Stimulated activated CD8-positive, alpha-beta memory T cell treated with anti-CD3 and anti-CD28 coated beads, Interleukin-12 subunit alpha, Interleukin-12 subunit beta, amount 100 ng/mL, for 4 hours (primary cell): ENCODE measurements around the gene NABP2.

Source experiments
- DNase-seq: peaks from one replicate; pipeline ENCODE4 v3.0.0-alpha.2; 2020; ENCODE audit warnings: low read depth

The NABP2 gene

DNA sequence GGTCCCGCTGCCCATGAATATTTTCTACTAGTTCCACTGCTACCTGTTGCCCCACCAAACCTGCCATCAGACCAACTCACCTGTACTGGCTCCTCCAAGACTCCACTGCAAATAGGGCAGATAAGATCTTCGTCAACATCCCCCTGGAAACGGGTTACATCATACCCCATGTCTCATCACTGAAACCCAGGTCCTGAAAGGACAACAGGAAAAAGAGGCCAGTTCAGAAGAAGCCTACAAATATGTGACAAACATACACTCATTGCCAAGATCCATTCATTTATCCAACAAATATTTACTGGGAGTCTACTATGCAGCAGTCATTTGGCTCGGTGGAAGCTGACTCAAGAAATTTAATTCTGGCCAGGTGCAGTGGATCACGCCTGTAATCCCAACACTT, 10.3 kb upstream of the NABP2 start:
- DNase-seq, result no peak

DNA sequence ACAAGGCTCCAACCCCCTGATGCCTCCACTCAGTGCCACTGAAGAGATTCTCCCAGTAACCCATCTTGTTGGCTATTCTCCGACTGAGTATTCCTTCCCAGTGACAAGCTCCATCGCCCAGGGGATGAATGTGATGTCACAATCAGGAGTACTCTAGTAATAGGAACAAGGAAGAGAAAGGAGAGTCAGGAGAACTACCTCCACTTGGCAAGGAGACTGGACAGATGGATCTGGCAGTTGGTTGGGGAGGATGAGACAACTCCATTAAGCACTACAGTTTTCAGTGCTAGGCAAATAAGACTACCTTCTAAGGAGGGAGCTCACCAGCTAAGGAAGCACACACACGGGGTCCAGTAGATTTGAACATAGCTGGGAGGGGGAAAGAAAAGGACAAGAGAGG, 7.7 kb upstream of the NABP2 start:
- DNase-seq, result no peak

DNA sequence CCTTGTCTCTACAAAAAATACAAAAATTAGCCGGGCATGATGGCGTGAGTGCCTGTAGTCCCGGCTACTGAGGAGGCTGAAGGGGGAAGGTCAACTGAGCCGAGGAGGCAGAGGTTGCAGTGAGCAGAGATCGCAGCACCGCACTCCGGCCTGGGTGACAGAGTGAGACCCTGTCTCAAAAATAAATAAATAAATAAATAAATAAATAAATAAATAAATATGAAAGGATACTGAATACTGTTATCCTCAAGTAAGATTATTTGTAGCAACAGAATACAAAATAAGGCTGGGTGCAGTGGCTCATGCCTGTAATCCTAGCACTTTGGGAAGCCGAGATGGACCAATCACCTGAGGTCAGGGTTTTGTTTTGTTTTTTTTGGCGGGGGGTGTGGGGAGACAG, 4.3 kb upstream of the NABP2 start:
- no peak for DNase-seq

GRCh38 chr12:56220611-56221231, 3.4 kb upstream of the NABP2 start:
- no peak for DNase-seq

DNA sequence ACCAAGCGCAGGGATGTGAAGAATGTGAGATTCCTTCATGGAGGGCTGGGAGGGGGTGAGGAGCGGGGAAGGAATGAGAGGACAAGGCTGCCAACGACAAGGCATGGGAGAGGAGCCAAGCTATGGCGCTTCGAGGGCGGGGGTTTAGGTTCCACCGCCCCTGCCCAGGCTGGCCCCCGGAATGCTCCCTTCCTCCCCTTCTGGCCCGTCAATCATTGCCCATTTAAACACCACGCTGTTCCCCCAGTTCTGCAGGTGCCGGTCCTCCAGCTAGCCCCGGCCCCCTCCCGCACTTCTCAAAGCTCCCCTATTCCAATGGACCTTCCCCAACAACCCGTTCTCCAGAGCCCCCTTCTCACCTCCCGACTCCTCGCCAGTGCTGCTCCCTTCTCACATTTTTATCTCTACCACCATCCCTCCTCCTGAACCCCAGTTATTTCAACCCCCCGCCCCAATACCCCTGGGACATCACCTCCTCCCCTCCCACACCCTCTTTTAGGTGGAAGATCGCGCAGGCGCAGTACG, 2.8 kb upstream of the NABP2 start:
- DNase-seq, result no peak

- DNase-seq, result peak; percentile 87
These were observed 2.2 kb upstream of the NABP2 start, which contains the start of gene RNF41 for GRCh38 chr12:56221757-56222530. RNF41 (minus strand) TSS chr12:56221922; CDS start chr12:56214047, 7,875 bp downstream.

GRCh38 chr12:56222531-56222895, 1.6 kb upstream of the NABP2 start:
- no peak for DNase-seq

GRCh38 chr12:56223571-56224101, 506 bp upstream of the NABP2 start:
- no peak for DNase-seq

DNA sequence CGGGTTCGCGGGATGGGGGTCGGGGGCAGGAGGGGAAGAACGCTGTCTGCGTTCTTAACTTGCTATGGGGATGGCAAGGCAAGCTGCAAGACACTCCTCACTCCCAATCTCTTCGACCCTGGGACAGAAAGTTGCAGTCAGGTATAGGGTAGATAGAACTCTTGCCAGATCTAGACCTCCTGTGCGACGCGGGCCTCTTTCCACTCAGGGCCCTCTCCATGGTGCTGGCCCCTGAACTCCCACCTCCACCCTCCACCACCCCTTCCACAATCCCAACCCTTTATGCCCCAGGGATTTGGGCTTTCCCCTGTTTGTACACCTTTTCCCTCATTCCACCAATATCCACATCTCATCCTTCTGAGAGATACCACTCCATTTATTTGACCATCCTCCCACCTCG, 812 bp downstream of the NABP2 start:
- no peak for DNase-seq

DNA sequence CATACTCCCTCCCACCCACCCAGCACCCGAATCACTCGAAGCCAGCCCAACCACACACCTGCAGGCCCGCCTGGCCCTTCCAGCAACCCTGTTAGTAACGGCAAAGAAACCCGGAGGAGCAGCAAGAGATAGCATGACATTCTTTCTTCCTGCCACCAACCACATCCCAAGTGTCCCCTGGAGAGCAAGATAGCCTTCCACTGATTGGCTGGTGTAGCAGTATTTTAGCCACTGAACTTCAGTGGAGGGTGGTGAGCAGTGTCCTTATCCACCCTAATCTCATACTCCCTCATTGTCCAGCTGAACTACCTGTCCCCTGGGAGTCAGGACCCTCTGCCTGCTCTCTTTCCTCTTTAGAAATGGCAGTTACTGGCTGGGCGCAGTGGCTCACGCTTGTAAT, 4.9 kb downstream of the NABP2 start:
- DNase-seq, result no peak

GRCh38 chr12:56229916-56230431, 5.8 kb downstream of the NABP2 start, which contains the start of gene SLC39A5:
SLC39A5 (plus strand) TSS chr12:56230051; CDS start chr12:56231275, 1,224 bp downstream.
- DNase-seq, result no peak

DNA sequence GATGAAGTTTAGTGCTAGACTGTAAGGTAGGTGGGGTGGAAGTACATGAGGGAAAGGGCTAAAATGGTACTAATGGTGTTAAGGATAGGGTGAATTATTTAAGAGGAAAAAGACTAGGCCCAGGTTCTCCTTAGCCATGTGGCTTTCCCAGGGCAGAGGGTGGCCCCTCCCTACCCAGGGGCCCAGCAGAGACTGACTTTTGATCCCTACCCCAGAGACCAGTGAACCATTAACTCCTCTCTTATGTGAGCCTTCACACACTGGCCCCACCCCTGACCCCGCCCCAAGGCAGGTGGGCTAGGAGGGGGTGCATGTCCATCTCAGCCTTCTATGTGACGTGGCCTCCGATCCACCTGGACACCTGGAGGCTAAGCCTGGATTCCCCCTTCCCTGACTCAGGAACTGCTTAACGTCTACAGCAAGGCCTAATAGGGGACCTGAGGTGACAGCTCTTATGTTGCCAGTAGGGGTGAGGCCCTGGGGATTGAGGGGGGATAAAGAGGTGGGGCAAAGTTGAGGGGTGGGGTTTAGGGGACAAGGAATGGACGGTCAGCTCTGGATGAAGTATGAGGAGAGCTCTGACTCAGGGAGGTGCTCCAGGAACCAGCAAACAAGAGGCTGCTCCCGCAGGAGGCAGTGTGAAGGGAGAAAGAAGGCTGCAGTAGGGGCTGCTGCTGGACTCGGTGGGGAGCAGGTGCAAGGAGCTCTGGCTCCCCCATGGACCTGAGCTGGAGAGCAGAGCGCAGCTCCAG, 6.5 kb downstream of the NABP2 start:
- DNase-seq, result no peak

DNA sequence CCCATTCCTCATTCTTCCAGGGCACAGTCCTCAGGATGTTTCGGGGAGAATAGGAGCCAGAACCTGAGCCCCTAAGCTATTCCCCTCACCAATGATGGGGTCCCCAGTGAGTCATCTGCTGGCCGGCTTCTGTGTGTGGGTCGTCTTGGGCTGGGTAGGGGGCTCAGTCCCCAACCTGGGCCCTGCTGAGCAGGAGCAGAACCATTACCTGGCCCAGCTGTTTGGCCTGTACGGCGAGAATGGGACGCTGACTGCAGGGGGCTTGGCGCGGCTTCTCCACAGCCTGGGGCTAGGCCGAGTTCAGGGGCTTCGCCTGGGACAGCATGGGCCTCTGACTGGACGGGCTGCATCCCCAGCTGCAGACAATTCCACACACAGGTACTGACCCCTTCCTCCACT, 7.0 kb downstream of the NABP2 start:
- DNase-seq, result no peak

- no peak for DNase-seq
These were observed 10.7 kb downstream of the NABP2 start for GRCh38 chr12:56234746-56235436.

- DNase-seq, result no peak
These were observed 11.9 kb downstream of the NABP2 start for GRCh38 chr12:56236091-56236490.

DNA sequence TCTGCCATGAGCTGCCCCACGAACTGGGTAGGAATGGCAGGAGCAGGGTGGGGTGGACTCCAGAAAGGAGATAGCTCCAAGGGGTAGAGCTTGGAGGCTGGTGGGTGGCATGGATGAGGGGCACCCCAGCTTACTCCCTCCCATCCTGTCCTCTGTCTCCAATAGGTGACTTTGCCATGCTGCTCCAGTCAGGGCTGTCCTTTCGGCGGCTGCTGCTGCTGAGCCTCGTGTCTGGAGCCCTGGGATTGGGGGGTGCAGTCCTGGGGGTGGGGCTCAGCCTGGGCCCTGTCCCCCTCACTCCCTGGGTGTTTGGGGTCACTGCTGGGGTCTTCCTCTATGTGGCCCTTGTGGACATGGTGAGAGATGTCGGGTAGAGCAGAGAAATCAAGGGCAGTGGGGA, 12.8 kb downstream of the NABP2 start:
- DNase-seq, result no peak

- no peak for DNase-seq
These were observed 13.4 kb downstream of the NABP2 start for GRCh38 chr12:56237552-56237951.

GRCh38 chr12:56241424-56242303, 17.5 kb downstream of the NABP2 start:
- DNase-seq, result no peak

- no peak for DNase-seq
These were observed 18.8 kb downstream of the NABP2 start for GRCh38 chr12:56242986-56243385.

DNA sequence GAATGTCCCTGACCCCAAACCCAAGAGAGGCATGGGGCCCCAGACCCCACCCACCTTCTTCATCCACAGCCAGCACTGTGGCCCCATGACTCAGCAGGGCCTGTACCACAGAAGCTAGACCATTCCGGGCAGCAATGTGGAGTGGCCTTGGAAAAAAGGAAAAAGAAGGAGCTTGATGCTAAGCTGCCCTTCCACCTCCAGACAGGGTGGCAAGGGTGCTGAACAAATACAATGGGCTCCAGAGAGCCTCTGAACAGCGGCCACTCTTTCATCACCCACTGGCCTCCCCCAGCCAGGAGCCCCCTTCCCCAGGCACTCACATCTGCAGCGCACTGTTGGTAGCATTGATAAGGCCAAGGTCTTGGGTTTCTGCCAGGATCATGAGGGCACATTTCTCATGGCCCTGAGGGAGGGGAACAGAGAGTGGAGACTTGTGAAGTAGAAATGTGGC, 19.6 kb downstream of the NABP2 start:
- DNase-seq, result no peak

- no peak for DNase-seq
These were observed 20.4 kb downstream of the NABP2 start for GRCh38 chr12:56244494-56244893.
